ENCODE results near the gene SAMD11. TPM values are rescaled to one million over a fixed set of nuclear protein-coding genes. Genes with fewer than 3 reads are reported as not detected.

Gene SAMD11
- total RNA-seq, 1 experiment from 2014 or later, result 13.5 TPM

GRCh38 chr1:899636-900317 is 23.9 kb upstream of the SAMD11 start:
- H3K27ac Mint-ChIP-seq, result no peak overlapping the region
- TF ChIP-seq, protein P1, sequence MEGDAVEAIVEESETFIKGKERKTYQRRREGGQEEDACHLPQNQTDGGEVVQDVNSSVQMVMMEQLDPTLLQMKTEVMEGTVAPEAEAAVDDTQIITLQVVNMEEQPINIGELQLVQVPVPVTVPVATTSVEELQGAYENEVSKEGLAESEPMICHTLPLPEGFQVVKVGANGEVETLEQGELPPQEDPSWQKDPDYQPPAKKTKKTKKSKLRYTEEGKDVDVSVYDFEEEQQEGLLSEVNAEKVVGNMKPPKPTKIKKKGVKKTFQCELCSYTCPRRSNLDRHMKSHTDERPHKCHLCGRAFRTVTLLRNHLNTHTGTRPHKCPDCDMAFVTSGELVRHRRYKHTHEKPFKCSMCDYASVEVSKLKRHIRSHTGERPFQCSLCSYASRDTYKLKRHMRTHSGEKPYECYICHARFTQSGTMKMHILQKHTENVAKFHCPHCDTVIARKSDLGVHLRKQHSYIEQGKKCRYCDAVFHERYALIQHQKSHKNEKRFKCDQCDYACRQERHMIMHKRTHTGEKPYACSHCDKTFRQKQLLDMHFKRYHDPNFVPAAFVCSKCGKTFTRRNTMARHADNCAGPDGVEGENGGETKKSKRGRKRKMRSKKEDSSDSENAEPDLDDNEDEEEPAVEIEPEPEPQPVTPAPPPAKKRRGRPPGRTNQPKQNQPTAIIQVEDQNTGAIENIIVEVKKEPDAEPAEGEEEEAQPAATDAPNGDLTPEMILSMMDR (conservative IDR thresholded peaks at IDR 0.05), result no peak
- Histone ChIP-seq H3K4me1 (ENCODE audit: insufficient read depth, low read length) (no peaks in the 10 kb centered on the region), H3K27me3 (ENCODE audit: insufficient read depth, low read length) (peaks cover 5% of the 10 kb centered on the region; the same call in 1 of the 2 replicates), H3K9ac (ENCODE audit: extremely low read depth, insufficient read length, low read length) (no peak overlapping the region), H3K14ac (ENCODE audit: insufficient read depth, low read length) (no peak overlapping the region), H3K4me2 (ENCODE audit: insufficient read depth, insufficient read length, low read length) (no peak overlapping the region), H2BK5ac (ENCODE audit: insufficient read length, low read length) (no peak overlapping the region), H3K23ac (ENCODE audit: insufficient read length, low read depth, low read length) (no peak overlapping the region), H3K79me2 (ENCODE audit: insufficient read depth, low read length) (no peaks in the 10 kb centered on the region), H4K8ac (replicated peaks; ENCODE audit: insufficient read length, low read depth, low read length) (no peak overlapping the region), H3K9me3 (ENCODE audit: control insufficient read depth, low read depth, low read length) (no peaks in the 10 kb centered on the region), H2BK12ac (ENCODE audit: insufficient read length, low read depth, low read length) (no peak overlapping the region), H4K91ac (ENCODE audit: insufficient read length, low read depth, low read length) (no peak overlapping the region), H2AFZ (ENCODE audit: low read length) (no peak overlapping the region), H3K27ac (ENCODE audit: insufficient read length, low read depth, low read length) (no peak overlapping the region), H2AK5ac (ENCODE audit: insufficient read length, low read length) (no peak overlapping the region), H2BK20ac (ENCODE audit: low read depth, low read length, poor library complexity, severe bottlenecking) (no peak overlapping the region), H4K20me1 (ENCODE audit: control insufficient read depth, insufficient read depth, insufficient read length) (no peaks in the 10 kb centered on the region), H3K23me2 (ENCODE audit: insufficient read length, low read depth, low read length, poor library complexity, severe bottlenecking) (no peaks in the 10 kb centered on the region), H3K56ac (ENCODE audit: insufficient read length, low read depth, low read length) (no peak overlapping the region), H3K18ac (ENCODE audit: insufficient read length, low read depth, low read length) (no peak overlapping the region), H2BK15ac (ENCODE audit: low read depth, low read length) (no peak overlapping the region), H4K5ac (ENCODE audit: insufficient read length, low read depth, low read length) (no peak overlapping the region), H3K4ac (ENCODE audit: low read depth, low read length) (no peak overlapping the region), H2BK120ac (ENCODE audit: low read depth, low read length, poor library complexity, severe bottlenecking) (no peak overlapping the region), H3K79me1 (ENCODE audit: insufficient read depth, low read depth, low read length, poor library complexity, severe bottlenecking) (no peaks in the 10 kb centered on the region), H3T11ph (ENCODE audit: low read length) (no peak overlapping the region)
- no CpG with 5 or more reads among the region's 8 CpGs for WGBS (ENCODE audit: extremely low coverage, insufficient read length, low lambda C conversion rate)
- H3K27me3 Mint-ChIP-seq (ENCODE audit: low read depth), result peaks cover 96% of the 10 kb centered on the region
- no peak for DNase-seq
- peaks cover 2 to 6% of the 10 kb centered on the region in 2 experiments; a peak in 2 of 4 replicates for H3K4me1 Mint-ChIP-seq
- H3K36me3 Mint-ChIP-seq (ENCODE audit: insufficient read depth in 1 of 3, low read depth in 3 of 3), result no peaks in the 10 kb centered on the region
- no peak overlapping the region for H3K4me3 Mint-ChIP-seq
- H3K9me3 Mint-ChIP-seq, result peaks cover 3% of the 10 kb centered on the region in 2 experiments; a peak in 2 of 5 replicates

Data from H9 (cell line).